ENCODE measurements around the gene NTSR1. TPM values are rescaled to one million over a fixed set of nuclear protein-coding genes. Genes with fewer than 3 reads are reported as not detected.

Gene NTSR1
- total RNA-seq, 1 donor from 2014 or later = 0.23 TPM

DNA sequence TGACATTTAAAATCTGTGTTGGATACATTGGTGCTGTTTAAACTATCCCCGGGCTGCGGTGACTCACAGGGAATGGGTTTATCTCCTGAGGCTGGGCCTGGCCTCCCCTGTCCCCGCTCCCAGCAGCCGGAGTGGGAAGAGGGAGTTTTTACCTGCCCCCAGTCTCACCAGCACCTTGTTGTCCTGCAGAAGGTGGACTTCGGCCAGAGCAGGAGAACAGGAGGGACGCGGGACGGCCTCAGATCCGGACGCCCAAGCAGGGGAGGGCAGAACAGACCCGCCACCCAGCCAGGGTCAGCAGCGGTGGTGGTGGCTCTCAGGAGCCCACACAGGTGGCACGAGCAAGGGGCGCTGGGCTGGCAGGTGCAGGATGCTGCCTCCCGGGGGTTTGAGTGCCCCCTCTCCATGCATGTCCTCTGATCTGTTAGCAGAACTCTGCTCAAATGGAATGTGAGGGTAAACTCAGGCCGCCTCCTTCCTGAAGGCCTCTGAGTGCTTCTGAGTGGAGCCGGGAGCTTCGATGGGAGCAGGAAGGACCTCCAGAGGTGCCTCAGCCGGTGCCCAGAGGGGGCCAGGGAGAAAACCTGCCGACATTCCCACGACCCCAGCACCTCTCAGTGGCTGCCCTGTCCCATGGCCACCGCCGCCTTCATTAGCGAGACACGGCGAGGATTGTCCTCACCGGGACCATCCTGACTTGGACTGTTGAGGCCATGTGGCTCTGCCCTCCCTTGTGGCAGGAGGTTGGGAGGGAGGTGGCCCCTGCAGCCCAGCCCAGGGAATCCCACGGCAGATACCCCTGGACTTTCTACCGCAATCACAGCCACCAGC, 44.2 kb downstream of the NTSR1 start:
- DNase-seq (ENCODE audit: extremely low read depth, low read depth, low spot score) = no peak

GRCh38 chr20:62753626-62754025, 45.0 kb downstream of the NTSR1 start:
- DNase-seq (ENCODE audit: extremely low read depth, low read depth, low spot score) = no peak

DNA sequence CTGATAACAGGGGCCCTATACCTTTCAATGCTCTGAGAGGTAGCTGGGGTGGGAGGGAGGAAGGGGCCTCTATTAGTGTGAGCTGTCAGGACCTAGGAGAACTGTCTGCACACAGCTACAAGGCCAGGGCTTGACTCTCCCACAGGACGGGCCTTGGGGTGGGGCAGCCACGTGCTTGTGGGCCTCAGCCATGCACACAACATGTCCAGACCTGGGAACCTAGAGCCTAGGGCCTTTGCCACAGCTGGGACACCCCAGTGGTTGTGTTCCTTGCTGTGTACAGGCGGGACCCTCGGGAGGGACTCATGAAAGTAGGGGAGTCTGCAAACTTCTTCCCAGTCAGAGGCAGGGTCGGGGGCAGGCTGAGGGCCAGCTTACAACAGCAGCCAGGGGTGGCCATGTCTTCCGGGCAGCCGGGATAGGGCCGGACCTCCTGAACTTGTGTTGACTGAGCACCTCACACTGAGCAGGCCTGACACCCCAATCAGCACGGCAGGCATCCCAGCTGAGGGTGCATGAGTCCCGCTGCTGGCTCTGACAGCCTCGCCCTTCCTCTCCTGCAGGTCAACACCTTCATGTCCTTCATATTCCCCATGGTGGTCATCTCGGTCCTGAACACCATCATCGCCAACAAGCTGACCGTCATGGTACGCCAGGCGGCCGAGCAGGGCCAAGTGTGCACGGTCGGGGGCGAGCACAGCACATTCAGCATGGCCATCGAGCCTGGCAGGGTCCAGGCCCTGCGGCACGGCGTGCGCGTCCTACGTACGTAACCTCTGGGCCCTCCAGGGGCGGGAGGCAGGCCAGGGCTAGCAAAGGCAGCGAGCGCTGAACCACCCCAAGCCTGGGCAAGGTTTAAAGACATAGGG, 45.7 kb downstream of the NTSR1 start:
- no peak for DNase-seq (ENCODE audit: extremely low read depth, low read depth, low spot score)

- no peak for DNase-seq (ENCODE audit: extremely low read depth, low read depth, low spot score)
These were observed 46.3 kb downstream of the NTSR1 start for GRCh38 chr20:62754991-62755356.

DNA sequence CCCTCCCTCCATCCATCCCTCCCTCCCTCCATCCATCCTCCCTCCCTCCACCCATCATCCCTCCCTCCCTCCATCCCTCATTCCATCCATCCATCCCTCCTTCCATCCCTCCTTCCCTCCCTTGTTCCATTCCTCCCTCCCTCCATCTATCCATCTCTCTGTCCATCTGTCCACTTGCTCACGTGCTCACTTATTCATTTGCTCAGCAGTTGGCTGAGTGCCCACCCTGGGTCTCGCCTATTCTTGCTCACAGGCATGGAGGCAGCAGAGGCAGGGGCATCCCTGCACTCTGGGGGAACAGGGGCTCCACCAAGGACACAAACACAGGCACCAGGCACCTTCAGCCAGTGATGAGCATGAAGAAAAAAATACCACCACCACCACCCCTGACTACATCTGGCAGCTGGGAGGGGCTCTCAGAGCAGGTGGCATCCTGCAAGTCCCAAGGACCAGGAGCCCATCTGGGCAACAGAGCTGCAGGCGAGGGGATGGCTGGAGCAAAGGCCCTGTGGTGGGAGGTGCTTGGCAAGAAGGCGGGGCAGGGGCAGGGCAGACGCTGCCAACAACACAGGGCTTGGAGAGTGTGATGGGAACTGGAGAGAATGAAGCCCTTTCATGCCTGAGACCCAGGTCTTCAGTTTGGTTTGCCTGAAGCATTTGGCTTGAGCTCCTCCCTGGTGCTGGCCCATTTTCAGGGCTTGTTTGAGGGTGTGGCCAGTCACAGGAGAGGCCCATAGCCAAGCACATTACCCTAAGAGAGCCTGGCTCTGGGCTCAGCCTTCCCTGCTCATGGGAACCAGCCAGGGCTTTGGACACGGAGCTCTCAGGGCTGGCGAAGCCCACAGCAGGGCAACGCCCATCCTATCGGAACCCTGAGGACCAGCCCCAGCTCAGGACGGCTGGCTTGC, 47.4 kb downstream of the NTSR1 start:
- DNase-seq (ENCODE audit: extremely low read depth, low read depth, low spot score) = no peak

DNA sequence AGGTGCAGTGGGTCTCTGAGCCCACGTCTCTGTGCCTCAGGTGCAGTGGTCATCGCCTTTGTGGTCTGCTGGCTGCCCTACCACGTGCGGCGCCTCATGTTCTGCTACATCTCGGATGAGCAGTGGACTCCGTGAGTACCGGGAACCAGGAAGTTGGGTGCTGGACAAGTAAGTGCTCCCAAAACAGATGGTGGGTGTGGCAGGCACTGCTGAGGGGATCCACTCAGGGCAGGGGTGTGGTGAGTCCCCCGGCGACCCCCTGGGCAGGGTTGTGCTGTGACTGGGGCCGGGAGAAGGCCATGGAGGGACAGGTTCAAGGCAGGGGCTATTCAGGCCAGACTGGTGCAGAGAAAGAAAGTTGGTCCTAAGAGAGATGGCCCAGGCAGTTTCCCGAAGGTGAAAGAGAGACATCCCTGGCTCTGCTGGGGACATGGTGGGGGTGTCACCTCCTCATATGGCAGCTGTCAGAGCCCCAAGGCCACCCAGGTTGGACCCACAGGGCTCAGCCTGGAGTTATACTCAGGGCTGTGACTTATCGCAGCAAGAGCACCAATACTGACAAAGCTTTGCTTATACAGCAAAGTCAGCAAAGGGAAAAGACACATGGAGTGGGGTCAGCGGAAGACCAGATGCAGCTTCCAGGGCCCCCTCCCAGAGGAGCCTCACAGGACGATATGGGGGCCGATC, 49.7 kb downstream of the NTSR1 start:
- DNase-seq (ENCODE audit: extremely low read depth, low read depth, low spot score) = no peak

GRCh38 chr20:62759981-62760431, 51.4 kb downstream of the NTSR1 start:
- DNase-seq (ENCODE audit: extremely low read depth, low read depth, low spot score) = no peak

DNA sequence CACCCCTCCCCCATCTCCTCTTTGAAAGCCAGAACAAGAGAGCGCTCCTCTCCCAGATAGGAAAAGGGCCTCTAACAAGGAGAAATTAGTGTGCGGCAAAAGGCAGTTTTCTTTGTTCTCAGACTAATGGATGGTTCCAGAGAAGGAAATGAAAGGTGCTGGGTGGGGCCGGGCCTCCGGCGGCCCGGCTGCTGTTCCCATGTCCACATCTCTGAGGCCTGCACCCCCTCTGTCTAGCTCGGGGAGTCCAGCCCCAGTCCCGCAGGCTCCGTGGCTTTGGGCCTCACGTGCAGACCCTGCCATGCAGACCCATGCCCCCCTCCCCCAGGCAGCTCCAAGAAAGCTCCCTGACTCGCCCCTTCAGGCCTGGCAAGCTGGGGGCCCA, 51.8 kb downstream of the NTSR1 start:
- no peak for DNase-seq (ENCODE audit: extremely low read depth, low read depth, low spot score)

- DNase-seq (ENCODE audit: extremely low read depth, low read depth, low spot score) = no peak
These were observed 52.5 kb downstream of the NTSR1 start for GRCh38 chr20:62760856-62761758.

GRCh38 chr20:62761759-62762131, 53.1 kb downstream of the NTSR1 start:
- DNase-seq (ENCODE audit: extremely low read depth, low read depth, low spot score) = no peak

GRCh38 chr20:62762376-62762775, 53.7 kb downstream of the NTSR1 start:
- DNase-seq (ENCODE audit: extremely low read depth, low read depth, low spot score) = no peak

DNA sequence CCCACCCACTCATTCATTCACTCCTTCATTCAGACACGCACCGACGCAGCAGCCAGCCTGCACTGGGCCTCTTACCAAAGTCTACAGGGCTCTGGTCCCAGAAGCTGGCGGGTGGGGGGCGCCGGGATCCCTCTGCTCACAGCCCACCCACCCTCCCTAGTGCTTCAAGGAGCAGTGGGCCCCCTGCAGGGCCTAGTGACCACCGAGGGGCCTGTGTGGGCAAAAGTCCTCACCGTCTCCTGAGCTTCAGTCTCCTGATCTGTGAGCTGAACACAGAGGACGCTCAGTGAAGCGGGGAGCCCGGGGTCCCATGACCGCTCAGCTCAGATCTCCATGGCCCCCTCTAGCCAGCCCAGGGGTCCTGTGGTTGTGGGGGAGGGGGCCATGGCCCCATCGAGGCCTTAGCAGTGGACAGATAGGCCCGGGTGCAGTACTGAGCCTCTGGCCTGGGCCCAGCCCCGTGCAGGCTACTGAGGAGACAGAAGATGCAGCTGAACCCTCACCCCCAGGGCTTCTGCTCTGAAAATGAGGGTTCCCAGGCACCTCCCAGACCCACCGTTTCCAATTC, 54.2 kb downstream of the NTSR1 start:
- no peak for DNase-seq (ENCODE audit: extremely low read depth, low read depth, low spot score)

GRCh38 chr20:62763404-62763803, 54.8 kb downstream of the NTSR1 start:
- DNase-seq (ENCODE audit: extremely low read depth, low read depth, low spot score) = no peak

- DNase-seq (ENCODE audit: extremely low read depth, low read depth, low spot score) = no peak
These were observed 55.7 kb downstream of the NTSR1 start for GRCh38 chr20:62764156-62764935.

- DNase-seq (ENCODE audit: extremely low read depth, low read depth, low spot score) = no peak
These were observed 56.4 kb downstream of the NTSR1 start for GRCh38 chr20:62765021-62765420.

DNA sequence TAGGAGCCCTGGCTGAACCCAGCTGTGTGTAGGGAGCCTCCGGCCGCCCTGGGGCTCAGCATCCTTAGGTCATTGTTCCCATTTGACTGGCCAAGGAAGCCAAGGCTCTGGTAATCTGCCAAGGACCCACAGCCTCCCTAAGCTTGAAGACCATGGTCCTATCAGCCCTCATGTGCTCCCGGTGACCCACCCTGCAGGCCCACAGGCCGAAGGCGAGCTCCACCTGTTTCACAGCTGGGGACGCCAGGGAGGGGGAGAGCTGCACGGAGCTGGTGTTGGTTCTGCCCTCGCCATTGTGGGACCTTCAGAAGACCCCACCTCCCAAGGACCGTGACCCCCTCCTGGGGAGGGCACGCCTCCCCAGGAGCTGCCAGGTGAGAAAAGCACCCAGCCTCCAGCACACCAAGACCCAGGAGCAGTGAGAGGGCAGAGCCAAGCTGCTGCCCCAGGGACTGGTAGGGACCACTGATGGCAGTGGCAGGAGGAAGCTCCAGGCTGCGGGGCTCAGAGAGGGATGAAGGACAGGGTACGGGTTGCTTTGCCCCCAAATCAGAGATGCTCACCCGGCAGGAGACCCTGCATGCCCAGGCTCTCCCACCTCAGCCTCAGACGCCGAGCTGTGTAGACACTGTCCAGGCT, 56.9 kb downstream of the NTSR1 start:
- no peak for DNase-seq (ENCODE audit: extremely low read depth, low read depth, low spot score)

- DNase-seq (ENCODE audit: extremely low read depth, low read depth, low spot score) = no peak
These were observed 57.4 kb downstream of the NTSR1 start for GRCh38 chr20:62766071-62766450.

- DNase-seq (ENCODE audit: extremely low read depth, low read depth, low spot score) = no peak
These were observed 58.1 kb downstream of the NTSR1 start for GRCh38 chr20:62766716-62767115.
